HG02938 (cell line): ENCODE data around the gene RASIP1.
A peak's percentile ranks its signal among the peaks of the same experiment; 100 is the strongest.
"Not testable (repeated sequence)": the region's sequence is repeated elsewhere in the genome, so short reads cannot be mapped to it uniquely, and the experiment has no call there.

Experiments used
- ATAC-seq: cut with Tn5 transposase; IDR thresholded peaks from one replicate; pipeline ENCODE4 v1.9.1; 2021; ENCODE audit warnings: mild to moderate bottlenecking, moderate library complexity; ENCODE audit not compliant: unreplicated experiment

The RASIP1 gene

DNA sequence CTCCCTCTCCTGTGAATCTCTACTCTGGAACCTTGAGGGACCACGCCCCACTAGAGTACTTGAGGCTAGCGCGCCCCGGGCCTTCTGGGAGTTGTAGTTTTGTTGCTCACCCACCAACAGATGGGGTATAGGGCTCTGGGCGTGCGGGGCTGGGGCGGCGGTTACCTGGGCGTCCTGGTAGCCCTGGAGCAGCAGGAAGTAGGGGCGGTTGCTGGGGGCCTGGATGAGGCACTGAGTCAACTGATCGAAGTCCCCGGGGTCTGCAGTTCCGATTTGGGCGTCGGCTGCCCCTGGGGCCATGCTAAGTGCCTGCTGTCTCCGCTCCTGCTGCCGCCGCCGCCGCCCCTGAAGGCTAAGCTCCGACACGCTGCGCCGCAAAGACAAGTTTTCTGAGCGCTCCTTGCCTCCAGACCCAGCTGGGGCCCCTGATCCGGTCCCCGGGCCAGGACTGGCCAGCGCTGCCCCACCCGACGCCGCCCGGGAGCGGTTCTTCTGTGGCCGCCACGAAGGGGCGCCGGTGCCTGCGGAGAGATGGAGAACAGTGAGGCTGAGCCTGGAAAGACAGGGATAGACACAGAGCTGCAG lies 5.3 kb downstream of the RASIP1 start:
- ATAC-seq, result no peak

DNA sequence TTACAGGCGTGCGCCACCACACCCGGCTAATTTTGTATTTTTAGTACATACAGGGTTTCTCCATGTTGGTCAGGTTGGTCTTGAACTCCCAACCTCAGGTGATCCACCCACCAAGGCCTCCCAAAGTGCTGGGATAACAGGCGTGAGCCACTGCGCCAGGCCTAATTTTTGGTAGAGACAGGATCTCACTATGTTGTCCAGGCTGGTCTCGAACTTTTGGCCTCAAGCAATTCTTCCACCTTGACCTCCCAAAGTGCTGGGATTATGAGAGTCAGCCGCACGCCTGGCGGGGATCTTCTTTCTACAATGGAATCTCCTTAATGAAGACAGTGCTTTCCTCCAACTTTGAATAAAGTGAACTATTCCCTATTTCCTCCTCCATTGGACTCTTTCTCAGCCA lies 5.8 kb downstream of the RASIP1 start:
- no peak for ATAC-seq

DNA sequence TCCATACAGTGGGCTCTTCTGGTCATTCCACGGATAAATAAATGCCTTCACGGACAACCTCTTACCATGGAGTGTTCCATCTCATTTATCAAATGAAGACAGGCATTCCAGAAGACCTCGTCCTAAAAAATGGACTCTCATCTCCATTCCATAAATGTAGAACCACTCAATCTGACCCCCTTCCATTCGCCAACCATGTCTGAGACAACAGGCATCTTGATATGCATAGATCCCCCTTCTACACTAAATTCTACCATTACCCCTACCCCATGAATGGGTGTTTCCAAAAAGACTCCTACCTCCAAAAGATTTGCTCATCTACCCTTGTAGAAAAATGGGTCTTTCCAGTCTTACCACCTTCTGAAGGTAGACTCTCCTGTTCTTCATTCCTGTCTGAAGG lies 9.0 kb downstream of the RASIP1 start:
- no peak for ATAC-seq

DNA sequence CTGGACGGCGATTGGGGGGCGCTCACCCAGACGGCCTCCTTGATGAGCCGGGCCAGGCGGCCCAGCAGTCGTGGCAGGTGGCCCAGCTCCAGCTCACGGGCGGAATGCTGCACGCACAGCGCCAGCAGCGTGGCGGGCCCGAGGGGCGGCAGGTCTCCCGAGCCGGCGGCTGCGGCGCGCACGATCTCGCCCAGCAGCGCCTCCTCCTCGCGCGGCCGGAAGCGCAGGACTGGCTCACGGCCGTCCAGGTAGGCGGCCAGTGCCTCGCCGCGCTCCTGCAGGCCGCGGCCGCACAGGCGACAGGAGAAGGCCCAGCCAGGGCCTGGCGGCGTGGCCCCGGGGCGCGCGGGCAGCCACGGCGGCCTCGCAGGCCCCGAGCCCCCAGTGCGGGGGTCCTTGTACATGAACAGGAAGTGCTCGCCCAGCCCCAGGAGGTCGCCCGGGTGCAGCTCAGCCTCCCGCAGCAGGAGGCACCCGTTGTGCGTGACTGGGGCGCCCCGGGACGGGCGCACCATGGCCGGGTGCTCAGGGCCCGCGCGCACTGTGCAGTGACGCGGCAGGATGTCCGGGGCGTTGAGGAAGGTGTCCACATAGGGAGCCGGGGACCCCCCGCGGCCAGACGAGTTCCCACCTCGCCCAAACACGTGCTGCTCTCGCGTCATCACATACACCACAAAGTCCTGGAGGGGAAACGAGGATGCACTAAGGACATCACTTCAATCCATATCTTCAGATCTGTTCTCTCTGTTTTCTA lies 11.3 kb downstream of the RASIP1 start:
- ATAC-seq, result no peak

DNA sequence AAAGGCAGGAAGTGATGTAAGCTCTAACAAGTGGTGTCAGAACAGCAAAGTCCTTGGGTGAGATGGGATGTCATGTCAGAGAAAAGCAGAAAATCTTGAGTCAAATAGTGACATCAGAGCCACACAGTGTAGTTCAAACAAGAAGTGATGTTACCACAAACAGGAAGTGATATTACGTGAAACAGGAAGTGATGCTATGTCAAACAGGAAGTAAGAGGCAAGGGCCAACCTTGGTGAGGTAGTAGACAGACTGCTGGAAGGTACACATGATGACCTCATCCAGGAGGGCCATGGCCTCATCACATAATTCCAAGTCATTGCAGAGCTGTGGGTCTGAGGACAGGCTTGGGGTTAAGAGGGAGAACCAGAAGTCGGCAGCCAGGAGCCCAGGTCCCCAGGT lies 13.9 kb downstream of the RASIP1 start:
- ATAC-seq, result no peak

DNA sequence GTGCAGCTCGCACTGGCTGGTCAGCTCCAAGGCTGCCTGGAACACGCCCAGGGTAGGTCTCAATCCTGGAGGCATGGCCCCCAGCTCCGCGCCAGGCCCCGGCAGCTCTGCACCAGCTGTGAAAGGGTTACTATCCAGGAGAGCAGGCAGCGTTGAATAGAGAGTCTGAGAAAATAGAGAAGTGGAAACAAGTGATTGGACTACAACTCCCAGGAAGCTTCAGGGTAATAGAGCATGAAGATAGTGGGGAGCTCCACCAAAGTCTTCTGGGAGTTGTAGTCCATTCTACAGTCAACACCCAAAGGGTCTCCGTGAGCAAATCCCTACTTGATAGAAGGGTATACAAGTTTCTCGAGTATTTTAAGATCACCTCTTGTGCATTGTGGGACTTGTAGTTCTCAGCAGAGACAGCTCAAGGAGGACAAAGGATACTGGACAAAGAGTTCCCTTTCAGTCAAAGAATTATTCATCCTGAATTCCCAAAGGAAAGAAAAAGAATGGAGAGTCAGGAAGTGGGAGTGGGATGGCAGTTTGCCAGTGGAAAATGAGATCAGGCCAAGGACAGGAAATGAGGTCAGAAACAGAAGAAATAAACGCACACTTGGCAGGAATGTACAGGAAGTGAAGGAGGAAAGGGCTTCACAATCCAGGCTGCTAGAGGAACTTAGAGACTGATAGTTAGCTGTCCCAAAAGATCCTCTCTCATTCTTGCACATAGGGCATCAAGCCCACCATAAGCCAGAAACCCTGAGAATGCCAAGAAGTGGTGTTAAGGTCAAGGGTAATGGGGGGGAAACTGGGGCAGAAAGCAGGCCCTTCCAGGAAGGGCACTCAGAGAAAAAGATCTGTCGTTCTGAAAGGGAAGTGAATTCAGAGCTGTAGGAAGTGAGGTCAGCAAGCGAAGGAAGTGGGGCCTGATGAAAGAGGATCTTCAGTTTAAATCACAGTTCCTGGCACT lies 15.3 kb downstream of the RASIP1 start:
- no peak for ATAC-seq

DNA sequence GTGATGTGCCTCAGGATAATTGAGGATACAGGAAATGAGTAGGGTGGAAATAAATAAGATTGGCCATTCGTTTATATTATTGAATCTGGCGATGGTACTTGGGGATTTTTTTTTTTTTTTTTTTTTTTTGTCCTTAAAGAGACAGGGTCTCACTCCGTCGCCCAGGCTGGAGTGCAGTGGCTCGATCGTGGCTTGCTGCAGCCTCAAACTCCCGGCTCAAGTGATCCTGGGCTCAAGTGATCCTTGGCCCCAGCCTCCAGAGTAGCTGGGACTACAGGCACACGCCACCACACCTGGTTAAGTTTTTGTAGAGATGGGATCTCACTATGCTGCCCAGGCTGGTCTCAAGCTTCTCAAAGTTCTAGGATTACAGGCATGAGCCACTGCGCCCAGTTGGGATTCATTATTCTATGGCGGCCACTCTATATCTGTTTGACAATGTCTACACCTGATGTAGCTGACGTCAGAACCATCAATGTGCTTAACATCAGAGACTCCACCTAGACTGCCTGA lies 18.2 kb downstream of the RASIP1 start:
- ATAC-seq, result no peak

DNA sequence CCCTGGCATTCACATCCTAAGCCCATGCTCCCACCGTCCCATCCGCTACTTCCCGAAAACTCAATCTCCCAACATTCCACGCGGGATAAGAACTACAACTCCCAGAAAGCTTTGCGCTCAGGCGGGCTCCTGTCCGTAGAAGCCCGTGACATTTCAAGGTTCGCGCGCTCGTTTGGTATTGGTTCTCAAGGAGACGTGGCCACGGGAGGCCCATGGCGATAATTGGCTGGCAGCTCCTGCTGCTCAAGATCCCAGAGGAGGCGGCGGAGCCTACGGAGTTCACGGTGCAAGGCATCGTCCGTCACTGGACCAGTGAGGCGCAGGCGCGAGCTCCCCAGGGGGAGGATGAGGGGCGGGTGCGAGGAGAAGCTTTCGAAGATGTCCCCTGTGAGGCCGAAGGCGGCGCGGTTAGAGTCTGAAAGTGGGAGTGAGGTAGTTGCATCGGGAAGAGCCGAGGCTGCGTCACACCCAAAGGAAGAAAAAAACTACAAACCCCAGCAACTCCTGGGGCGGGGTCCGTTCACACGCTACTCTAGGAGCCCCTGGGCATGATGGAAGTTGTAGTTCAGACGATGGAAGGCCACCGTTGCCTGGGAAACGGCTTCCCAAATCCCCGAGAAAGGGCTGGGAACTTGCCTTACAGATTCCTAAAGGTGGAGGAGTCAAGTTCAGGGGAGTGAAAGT lies 19.7 kb downstream of the RASIP1 start:
- ATAC-seq, result peak; percentile 65

DNA sequence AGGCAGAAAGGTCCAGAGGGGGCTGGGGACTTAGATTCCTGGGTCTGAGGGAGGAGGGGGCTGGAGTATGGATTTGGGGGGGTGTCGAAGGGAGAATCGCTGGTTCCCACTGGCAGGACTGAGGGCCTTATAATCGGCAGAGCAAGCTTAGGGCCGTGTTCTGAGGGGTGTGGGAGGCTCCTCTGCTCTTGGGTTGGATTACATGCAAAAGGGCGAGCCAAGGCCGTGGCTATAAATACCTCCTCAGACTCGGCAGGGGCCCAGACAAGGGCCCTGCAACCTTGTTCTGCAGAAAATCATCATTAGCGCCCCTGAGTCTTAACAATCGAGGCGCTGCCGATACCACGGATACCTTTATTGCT lies 20.2 kb downstream of the RASIP1 start:
- ATAC-seq, result no peak

DNA sequence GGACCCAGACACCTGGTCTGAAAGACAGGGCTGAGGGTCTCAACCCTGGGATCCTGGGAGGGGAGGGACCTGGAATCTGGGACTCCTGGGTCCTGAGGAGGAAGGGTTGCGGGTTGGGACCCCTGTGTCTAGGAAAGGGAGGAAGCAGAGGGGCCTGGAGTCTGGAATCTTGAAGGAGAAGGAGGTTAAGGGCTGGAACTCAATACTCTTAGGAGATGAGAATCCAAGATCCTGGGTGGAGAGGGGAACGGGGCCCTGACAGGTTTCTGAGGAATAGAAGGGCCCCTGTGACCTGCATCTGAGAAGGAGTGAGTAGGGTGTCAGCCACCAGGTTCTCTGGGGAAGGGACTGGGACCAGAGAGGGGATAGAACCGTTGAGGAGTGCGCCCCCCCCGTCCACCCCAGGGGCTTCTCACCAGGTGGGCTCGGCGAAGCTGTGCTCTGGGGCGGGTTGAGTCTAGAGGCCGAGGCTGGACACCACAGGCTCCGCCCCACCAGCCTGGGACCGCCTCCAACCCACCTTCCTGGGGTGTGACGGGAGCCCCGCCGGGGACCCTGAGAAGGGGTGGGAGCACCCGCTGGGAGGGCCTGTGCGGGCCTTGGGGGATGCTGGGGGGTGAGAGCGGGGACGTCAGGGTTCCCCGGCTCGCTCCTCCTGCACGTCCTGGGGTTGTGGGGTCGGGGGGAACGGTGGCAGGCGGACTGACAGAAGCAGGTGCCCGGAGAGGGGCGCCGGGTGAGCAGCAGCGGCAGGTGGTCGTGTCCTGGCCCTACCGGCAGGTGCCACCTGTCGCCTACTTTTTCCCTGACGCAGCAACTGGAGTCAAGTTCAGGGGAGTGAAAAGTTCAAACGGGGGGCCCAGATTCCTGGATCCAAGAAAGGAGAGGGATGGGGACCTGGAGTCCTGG lies 20.9 kb downstream of the RASIP1 start, which contains the start of gene MAMSTR:
TSS of gene MAMSTR (minus strand) at position 463 of the 909 bp plus-strand sequence. CDS start 694 bp downstream, outside the sequence.
- no peak for ATAC-seq

DNA sequence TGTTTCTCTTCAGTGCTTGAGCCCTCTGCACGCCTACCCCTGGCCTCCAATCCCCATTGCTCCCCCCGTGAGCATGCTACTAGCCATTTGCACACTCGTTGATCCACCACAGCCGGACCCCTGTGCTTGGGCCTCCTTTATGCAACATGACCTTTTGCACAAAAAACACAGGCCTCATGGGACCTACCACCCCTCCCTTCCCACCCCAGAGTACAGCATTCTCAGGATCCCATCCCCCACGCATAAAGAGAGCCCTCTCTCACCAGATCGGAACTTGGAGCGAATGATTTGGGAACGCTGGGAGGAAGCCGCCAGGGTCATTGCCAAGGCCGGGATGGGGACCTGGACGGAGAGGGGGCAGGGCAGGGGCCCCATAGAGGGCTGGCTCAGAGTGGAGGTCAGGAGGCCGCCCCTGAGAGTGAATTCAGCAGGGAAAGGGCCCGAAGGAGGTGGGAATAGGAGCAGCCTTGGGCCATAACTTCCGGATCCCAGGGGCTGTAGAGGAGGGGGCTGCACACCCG lies 21.6 kb downstream of the RASIP1 start:
- ATAC-seq, result no peak

DNA sequence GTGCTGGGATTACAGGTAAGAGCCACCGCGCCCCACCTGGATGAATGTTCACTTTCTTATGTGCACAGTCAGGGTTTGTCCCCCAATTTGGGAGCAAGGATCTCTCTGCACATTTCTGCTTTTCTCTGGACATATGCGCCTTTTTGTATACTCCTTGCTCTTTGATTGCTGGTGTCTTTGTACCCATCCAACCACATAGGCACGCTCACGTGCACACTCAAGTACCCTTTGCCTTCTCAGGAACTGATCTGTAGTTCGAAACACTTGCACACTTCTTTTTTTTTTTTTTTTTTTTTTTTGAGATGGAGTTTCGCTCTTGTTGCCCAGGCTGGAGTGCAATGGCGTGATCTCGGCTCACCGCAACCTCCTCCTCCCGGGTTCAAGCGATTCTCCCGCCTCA lies 22.3 kb downstream of the RASIP1 start:
- not testable (repeated sequence) for ATAC-seq

DNA sequence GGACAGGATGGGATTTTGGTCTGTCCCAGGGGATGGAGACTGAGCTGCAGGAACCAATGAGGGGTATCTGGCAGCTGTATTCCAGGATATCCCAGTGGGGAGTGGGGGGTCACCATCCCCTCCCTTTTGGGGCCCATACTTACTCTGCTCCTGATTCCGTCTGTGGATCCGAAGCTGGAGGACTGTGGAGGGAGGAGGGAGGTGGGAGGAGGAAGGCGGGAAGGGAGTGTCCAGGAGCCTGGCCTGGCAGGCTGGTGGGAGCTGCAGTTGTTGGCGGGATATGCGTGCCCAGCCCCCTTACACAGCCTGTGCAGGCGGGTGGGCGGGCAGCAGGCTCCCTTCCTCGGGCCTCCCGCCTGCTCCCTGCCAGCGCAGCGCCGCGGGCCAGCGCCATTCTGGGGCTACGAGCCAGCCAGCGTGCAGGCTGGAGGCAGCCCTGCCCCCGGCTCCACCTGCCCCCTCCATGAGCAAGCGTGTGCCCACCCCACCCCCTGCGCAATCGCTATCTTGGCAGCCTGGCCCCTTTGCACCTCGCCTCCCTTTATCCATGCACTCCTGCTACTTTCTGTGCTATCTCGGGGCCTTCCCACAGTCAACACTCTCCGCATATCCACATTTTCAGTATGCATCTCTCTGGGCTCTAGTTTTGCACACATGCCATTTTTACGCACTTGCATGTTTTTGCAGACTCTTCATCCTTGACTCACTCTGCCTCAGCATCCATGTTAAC lies 23.7 kb downstream of the RASIP1 start:
- ATAC-seq, result no peak

DNA sequence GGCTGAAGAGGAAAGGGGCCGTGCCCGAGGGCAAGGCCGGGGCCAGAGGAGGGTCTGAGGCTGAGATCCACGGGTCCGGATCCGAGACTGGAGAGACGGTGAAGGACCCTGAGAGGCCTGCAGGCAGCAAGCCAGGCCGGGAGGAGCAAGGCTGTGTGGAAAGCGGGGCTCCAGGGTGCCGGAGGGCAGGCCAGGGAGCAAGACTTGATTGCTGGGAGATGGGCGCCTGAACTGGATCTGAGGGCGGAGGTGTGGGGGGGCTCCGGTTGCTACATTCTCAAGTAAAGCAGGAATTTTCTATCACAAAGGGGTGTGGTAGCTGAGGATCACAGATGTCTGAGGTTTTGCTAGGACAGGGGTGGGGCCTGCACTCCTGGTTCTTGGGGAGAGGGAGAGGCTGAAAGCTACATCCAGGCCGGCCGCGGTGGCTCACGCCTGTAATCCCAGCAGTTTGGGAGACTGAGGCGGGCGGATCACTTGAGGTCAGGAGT lies 24.7 kb downstream of the RASIP1 start:
- ATAC-seq, result no peak

DNA sequence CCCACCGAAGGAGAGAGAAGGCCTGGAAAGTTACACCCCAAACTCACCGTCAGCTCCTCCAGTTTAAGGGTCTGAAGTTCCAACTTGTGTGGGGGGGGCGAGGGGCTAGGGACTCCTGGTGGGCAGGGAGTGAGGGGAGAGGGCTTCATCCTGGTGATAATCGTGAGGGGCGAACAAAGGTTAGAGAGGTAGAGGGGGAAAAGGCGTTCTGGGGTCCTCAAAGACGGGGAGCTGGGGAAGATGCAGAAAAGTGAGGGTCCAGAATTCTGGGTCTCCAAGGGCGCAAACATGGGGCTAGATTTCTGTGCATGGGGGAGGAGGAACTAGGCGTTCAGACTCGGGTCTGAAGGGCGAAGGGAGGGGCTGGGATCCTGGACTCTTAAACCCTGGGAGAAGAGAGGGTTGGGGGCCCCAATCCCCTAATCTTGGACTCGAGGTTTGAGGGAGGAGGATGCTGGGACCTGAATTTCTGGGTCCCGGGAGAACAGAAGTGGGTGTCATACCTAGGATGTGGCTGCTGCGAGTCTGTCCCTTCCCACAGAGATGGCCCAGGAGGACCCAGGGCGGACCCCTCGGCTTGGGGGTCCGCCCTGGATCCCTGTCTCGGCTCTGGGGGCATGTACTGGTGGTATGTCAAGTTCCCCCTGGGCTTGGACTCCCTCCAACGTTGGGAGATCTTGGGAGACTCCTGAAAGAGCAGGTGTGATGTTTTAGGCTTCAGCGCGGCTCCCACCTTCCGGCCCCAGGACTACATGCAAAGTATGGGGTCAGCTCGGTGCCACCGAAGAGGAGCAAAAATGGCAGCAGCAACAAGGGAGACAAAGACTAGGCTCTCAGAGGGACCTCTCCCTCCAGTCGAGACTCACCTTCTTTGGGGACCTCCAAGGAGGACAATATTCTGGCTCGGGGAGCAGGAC lies 25.4 kb downstream of the RASIP1 start:
- no peak for ATAC-seq

DNA sequence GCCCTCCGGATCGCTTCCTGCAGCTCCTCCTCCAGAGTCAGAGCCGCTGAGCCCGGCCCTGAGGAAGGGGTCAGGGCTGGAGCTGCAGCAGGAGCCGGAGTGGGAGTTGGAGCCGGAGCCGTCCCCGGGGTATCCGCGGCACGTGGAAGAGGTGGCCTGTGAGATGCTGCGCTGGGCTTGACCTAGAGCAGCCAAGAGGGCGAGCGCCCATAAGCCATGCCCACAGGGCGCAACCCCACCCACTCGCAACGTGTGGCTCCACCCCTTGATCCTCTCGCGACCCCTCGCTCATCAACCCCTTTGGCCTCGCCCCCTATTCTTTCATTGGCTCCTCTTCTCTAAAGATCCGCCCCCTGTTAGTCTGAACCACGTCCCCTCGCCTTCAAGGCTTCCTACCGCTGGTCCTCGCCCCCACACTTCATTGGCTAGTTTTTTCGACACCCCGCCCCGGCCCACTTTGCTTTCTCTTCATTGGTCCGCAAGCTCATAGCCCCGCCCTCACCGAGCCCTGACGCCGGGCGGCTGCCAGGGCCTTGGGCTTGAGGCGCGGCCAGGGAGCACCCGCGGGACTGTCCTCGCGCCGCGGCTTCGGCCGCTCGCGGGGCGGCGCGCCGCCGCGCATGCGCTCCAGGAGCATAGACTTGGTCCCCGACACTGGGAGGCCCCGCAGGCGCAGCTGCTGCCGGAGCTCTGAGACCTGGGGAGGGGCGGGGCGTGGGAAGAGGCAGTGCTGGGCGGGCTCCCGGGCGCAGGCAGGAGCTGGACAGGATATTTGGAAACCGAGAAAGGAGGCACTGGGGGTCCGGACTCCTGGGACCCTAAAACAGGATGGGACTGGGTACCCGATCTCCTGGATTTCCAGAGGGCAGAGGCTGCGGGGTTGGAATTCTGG lies 26.3 kb downstream of the RASIP1 start:
- peak; percentile 87 for ATAC-seq
